ENCODE measurements around the gene MEIKIN.
"Not testable (repeated sequence)": the region's sequence is repeated elsewhere in the genome, so short reads cannot be mapped to it uniquely, and the experiment has no call there.

Gene MEIKIN

GRCh38 chr5:131845828-131846227 is 99.6 kb downstream of the MEIKIN start:
- Mint-ChIP-seq H3K9me3 (peaks cover 50% of the 10 kb centered on the region), H3K27me3 (ENCODE audit: low read depth) (no peaks in the 10 kb centered on the region), H3K4me1 (no peaks in the 10 kb centered on the region), H3K4me3 (no peak overlapping the region), H3K36me3 (ENCODE audit: low read depth) (no peaks in the 10 kb centered on the region), H3K27ac (no peak overlapping the region)
- TF ChIP-seq, protein P1, sequence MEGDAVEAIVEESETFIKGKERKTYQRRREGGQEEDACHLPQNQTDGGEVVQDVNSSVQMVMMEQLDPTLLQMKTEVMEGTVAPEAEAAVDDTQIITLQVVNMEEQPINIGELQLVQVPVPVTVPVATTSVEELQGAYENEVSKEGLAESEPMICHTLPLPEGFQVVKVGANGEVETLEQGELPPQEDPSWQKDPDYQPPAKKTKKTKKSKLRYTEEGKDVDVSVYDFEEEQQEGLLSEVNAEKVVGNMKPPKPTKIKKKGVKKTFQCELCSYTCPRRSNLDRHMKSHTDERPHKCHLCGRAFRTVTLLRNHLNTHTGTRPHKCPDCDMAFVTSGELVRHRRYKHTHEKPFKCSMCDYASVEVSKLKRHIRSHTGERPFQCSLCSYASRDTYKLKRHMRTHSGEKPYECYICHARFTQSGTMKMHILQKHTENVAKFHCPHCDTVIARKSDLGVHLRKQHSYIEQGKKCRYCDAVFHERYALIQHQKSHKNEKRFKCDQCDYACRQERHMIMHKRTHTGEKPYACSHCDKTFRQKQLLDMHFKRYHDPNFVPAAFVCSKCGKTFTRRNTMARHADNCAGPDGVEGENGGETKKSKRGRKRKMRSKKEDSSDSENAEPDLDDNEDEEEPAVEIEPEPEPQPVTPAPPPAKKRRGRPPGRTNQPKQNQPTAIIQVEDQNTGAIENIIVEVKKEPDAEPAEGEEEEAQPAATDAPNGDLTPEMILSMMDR (IDR thresholded peaks at IDR 0.05; ENCODE audit: unreplicated experiment in 3 of 3) = no peak

GRCh38 chr5:131842971-131843370 is 102.5 kb downstream of the MEIKIN start:
- H3K27ac Mint-ChIP-seq; H3K4me1 Mint-ChIP-seq; H3K27me3 Mint-ChIP-seq (ENCODE audit: low read depth); H3K36me3 Mint-ChIP-seq (ENCODE audit: low read depth); H3K4me3 Mint-ChIP-seq: not testable (repeated sequence)
- H3K9me3 Mint-ChIP-seq = peaks cover 41% of the 10 kb centered on the region

DNA sequence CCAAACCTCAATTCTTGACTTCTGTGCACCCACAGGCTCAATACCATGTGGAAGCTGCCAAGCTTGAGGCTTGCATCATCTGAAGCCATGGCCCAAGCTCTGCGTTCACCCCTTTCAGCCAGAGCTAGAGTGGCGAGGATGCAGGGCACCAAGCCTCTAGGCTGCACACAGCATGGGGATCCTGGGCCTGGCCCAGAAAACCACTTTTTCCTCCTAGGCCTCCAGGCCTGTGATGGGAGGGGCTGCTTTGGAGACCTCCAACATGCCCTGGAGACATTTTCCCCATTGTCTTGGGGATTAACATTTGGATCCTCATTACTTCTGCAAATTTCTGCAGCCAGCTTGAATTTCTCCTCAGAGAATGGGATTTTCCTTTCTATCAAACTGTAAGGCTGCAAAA is 112.8 kb downstream of the MEIKIN start:
- H3K27ac Mint-ChIP-seq; H3K4me3 Mint-ChIP-seq; H3K9me3 Mint-ChIP-seq; H3K27me3 Mint-ChIP-seq (ENCODE audit: low read depth); H3K4me1 Mint-ChIP-seq; H3K36me3 Mint-ChIP-seq (ENCODE audit: low read depth): not testable (repeated sequence)

DNA sequence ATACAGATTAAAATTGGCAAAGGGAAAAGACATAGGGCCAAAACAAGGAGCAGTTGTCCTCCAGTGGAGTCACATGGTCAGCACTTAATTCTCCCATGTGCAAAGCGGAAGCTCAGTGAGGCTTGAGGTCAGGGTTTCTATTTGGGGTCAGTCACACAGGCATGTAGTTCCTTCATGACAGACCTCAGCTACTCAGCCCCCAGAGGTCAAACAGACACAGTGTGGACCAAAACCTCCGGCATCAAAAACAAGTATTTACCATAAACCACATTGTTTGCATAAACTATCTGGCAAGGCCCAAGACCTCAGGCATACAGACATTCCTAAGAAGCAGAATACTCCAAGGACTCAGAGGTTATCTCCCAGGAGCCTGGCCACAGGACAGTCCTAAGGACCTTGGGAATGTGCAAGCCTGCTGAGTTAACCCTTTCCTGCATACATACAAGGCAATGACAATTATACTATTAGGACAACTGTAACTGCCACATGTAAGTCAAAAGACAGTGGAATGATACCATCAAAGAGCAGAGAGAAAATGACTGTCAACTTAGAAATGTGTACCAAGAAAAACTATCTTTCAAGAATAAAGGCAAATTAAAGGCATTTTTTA is 120.0 kb downstream of the MEIKIN start:
- peaks cover 4% of the 10 kb centered on the region for H3K27me3 Mint-ChIP-seq (ENCODE audit: low read depth)
- no peak overlapping the region for H3K27ac Mint-ChIP-seq
- no peak overlapping the region for H3K4me3 Mint-ChIP-seq
- H3K4me1 Mint-ChIP-seq = no peaks in the 10 kb centered on the region
- H3K9me3 Mint-ChIP-seq = peaks cover 7% of the 10 kb centered on the region
- H3K36me3 Mint-ChIP-seq (ENCODE audit: low read depth) = no peaks in the 10 kb centered on the region
- TF ChIP-seq, protein P1 (IDR thresholded peaks at IDR 0.05; ENCODE audit: unreplicated experiment in 3 of 3) = no peak

DNA sequence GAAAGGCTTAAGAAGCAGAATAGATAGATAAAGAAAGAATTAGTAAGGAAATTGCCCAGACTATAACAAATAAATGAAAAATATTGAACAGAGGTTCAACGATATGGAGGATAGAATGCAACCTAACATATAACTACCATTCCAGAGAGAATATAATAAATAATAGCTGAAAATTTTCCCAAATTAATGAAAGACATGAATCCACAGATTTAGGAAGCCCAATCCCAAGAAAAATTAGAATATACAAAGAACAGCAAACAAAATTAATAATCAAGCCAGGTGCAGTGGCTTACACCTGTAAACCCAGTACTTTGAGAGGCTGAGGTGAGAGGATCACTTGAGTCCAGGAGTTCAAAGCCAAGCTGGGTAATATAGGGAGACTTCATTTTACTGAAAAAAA is 120.8 kb downstream of the MEIKIN start:
- Mint-ChIP-seq H3K4me3 (no peak overlapping the region), H3K4me1 (no peaks in the 10 kb centered on the region), H3K27ac (no peak overlapping the region), H3K27me3 (ENCODE audit: low read depth) (peaks cover 4% of the 10 kb centered on the region), H3K36me3 (ENCODE audit: low read depth) (no peaks in the 10 kb centered on the region), H3K9me3 (peaks cover 7% of the 10 kb centered on the region)
- TF ChIP-seq, protein P1 (IDR thresholded peaks at IDR 0.05; ENCODE audit: unreplicated experiment in 3 of 3) = no peak

GRCh38 chr5:131821221-131821620 is 124.2 kb downstream of the MEIKIN start:
- peaks cover 4% of the 10 kb centered on the region for H3K9me3 Mint-ChIP-seq

More at GRCh38 chr5:131821221-131821620, 124.2 kb downstream of the MEIKIN start:
- Mint-ChIP-seq H3K27me3 (ENCODE audit: low read depth) (no peaks in the 10 kb centered on the region), H3K4me1 (no peaks in the 10 kb centered on the region), H3K27ac (no peak overlapping the region), H3K4me3 (no peak overlapping the region), H3K36me3 (ENCODE audit: low read depth) (no peaks in the 10 kb centered on the region)
- TF ChIP-seq, protein P1 (IDR thresholded peaks at IDR 0.05; ENCODE audit: unreplicated experiment in 3 of 3) = no peak

Measured in nephron (organoid).